Retinal pigment epithelial cell (primary cell): Measurements from ENCODE around the gene WDR44.

Experiments
- DNase-seq: peaks from one replicate; pipeline ENCODE4 v3.0.0-alpha.2; 2010; ENCODE audit warnings: low read depth
- H3K4me3 ChIP-seq: 2 replicates; pipeline ENCODE4 v1.5.1; 2011; ENCODE audit warnings: mild to moderate bottlenecking, low read length, control low read depth, moderate library complexity
- TF ChIP-seq, protein P1 (sequence below): conservative IDR thresholded peaks from 2 replicates; pipeline ENCODE4 v1.5.1; 2011; ENCODE audit warnings: low read depth, low read length, control low read depth, inconsistent platforms

Gene WDR44

GRCh38 chrX:118360429-118361125 is 14.7 kb downstream of the WDR44 start:
- no peak overlapping the region for H3K4me3 ChIP-seq
- no peak for DNase-seq
- TF ChIP-seq, protein P1, sequence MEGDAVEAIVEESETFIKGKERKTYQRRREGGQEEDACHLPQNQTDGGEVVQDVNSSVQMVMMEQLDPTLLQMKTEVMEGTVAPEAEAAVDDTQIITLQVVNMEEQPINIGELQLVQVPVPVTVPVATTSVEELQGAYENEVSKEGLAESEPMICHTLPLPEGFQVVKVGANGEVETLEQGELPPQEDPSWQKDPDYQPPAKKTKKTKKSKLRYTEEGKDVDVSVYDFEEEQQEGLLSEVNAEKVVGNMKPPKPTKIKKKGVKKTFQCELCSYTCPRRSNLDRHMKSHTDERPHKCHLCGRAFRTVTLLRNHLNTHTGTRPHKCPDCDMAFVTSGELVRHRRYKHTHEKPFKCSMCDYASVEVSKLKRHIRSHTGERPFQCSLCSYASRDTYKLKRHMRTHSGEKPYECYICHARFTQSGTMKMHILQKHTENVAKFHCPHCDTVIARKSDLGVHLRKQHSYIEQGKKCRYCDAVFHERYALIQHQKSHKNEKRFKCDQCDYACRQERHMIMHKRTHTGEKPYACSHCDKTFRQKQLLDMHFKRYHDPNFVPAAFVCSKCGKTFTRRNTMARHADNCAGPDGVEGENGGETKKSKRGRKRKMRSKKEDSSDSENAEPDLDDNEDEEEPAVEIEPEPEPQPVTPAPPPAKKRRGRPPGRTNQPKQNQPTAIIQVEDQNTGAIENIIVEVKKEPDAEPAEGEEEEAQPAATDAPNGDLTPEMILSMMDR, result no peak

- H3K4me3 ChIP-seq, result no peak overlapping the region
- DNase-seq, result no peak
- TF ChIP-seq, protein P1, result no peak
These were observed 18.4 kb downstream of the WDR44 start for GRCh38 chrX:118364261-118364660.

DNA sequence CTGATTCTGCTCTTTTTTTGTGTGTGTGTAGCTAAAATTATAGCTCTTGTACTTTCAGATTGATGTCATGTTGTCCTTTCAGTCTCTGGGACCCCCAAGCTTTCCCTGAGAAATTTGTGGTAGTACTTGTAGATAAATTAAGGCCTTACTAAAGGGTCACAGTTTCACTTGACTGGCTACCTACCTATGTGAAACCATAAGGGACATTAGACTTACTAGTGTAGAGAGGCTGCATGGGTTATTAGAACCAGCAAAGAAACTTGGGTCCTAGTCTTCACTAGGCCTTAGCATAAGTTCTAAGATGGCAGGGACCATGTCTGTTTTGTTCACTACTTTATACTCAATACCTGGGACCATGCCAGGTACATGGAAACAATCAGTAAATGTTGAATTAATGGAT is 21.4 kb downstream of the WDR44 start:
- TF ChIP-seq, protein P1, result no peak
- H3K4me3 ChIP-seq, result no peak overlapping the region
- no peak for DNase-seq

GRCh38 chrX:118368398-118368797 is 22.5 kb downstream of the WDR44 start:
- no peak overlapping the region for H3K4me3 ChIP-seq
- DNase-seq, result no peak
- TF ChIP-seq, protein P1, result no peak

- TF ChIP-seq, protein P1, result no peak
- H3K4me3 ChIP-seq, result no peak overlapping the region
- DNase-seq, result no peak
These were observed 25.2 kb downstream of the WDR44 start for GRCh38 chrX:118370921-118371624.

DNA sequence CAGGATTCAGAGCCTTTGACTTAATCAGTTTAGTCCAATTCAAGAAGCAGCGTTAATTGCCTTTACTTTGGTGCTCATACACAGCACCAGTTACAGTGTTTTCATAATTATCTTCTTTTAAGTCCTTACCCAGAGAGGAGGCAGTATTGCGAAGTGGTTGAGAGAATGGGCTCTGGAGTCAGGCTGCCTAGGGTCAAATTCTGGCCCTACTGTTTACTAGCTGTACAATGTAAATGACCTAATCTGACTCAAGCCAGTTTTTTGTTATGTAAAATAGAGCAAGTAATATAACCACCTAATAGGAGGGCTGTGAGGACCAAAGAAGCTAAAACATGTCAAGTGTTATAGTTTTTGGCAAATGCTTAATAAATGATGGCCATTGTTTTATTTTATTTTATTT is 27.6 kb downstream of the WDR44 start:
- DNase-seq, result no peak
- TF ChIP-seq, protein P1, result no peak
- H3K4me3 ChIP-seq, result no peak overlapping the region

DNA sequence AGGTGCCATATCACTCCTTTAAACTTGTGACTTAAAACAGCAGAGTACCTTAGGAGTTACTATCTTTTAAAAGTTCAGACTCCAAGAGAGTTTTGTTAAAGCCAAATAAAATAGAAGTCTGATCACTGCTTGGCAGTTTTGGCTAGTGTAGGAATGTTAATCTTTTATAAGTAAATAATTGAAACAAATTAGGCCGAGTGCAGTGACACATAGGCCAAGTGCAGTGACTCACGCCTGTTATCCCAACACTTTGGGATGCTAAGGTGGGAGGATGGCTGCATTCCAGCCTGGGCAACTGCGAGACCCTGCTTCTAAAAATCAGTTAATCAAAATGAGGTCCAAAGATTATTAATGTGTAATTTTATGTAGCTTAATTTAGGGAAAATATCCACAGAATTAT is 37.2 kb downstream of the WDR44 start:
- H3K4me3 ChIP-seq, result no peak overlapping the region
- DNase-seq, result no peak
- TF ChIP-seq, protein P1, result no peak
